Gastrocnemius medialis (tissue), 4 donors: ENCODE data around the gene ZFYVE16. TPM values are rescaled to one million over a fixed set of nuclear protein-coding genes. Genes with fewer than 3 reads are reported as not detected.

Experiments used
- ATAC-seq, 2 donors: fragments of 150-250 bp; one replicate each; pipeline ENCODE4 v1.9.1; 2016
- DNase-seq, 2 donors: peaks; one replicate each; pipeline ENCODE4 v3.0.0-alpha.2; 2019
- H3K27ac ChIP-seq, 4 donors: fragments of 200-600 bp; sonication (generic); 1 replicate in 1 of 4; 2 replicates in 3 of 4; pipeline ENCODE4 v1.5.1; 2016 to 2018; ENCODE audit warnings: mild to moderate bottlenecking in 2 of 4, moderate library complexity in 1 of 4
- H3K27me3 ChIP-seq, 3 donors: fragments of 200-600 bp; sonication (generic) in 2 of 3; 1 replicate in 1 of 3; 2 replicates in 2 of 3; pipeline versions ENCODE4 v1.5.1 to v1.6.0; 2016 to 2019; ENCODE audit warnings: mild to moderate bottlenecking in 1 of 3, moderate library complexity in 1 of 3
- H3K36me3 ChIP-seq, 2 donors: fragments of 200-600 bp; sonication (generic) in 1 of 2; one replicate each; pipeline ENCODE4 v1.5.1; 2017 to 2018
- H3K4me1 ChIP-seq, 2 donors: fragments of 200-600 bp; sonication (generic) in 1 of 2; one replicate each; pipeline ENCODE4 v1.5.1; 2016 to 2017; ENCODE audit warnings: mild to moderate bottlenecking in 2 of 2
- H3K4me3 ChIP-seq, 4 donors: fragments of 200-600 bp; sonication (generic) in 3 of 4; 1 replicate in 1 of 4; 2 replicates in 3 of 4; pipeline ENCODE4 v1.5.1; 2016 to 2019; ENCODE audit warnings: mild to moderate bottlenecking in 2 of 4
- H3K9me3 ChIP-seq, 3 donors: fragments of 200-600 bp; sonication (generic) in 2 of 3; 1 replicate in 1 of 3; 2 replicates in 2 of 3; pipeline ENCODE4 v1.5.1; 2016 to 2019
- POLR2A ChIP-seq, 2 donors: fragments of 450-650 bp; IDR thresholded peaks; one replicate each; pipeline ENCODE4 v1.6.1; 2017; ENCODE audit warnings: antibody characterized with exemption in 2 of 2, mild to moderate bottlenecking in 2 of 2, moderate library complexity in 2 of 2
- in situ Hi-C, 4 donors: fragments of 200-750 bp; cut with MboI; loops; one replicate each; pipeline versions ENCODE4 v1.15.0 to v1.8.0; 2017; ENCODE audit warnings: low sequenced_read_pairs in 4 of 4
- intact Hi-C: fragments of 100-400 bp; cut with DNase I; formaldehyde crosslinking; loops from one replicate; pipeline ENCODE4 v1.15.1; 2023; ENCODE audit warnings: low total_unique reads
- total RNA-seq, 4 donors: library from RNA; depleted of rRNA; stranded (reverse); fragments of >200 nt; gene quantifications; one replicate each; pipeline versions ENCODE4 v1.1.0 to v1.2.3, GENCODE V29; 2016
- TF ChIP-seq, protein P1 (sequence below), 5 experiments: fragments of 450-650 bp in 3 of 5; fragments of 200-600 bp in 2 of 5; sonication (generic) in 2 of 5; IDR thresholded peaks in 4 of 5; conservative IDR thresholded peaks in 1 of 5; 1 replicate in 4 of 5; 2 replicates in 1 of 5; pipeline ENCODE4 v1.5.1; 2016 to 2019; ENCODE audit warnings: antibody characterized with exemption in 5 of 5, mild to moderate bottlenecking in 3 of 5, moderate library complexity in 3 of 5

ZFYVE16 gene
- total RNA-seq, 4 donors from 2014 or later: 9.7 to 19.1 (median 12.4) TPM

DNA sequence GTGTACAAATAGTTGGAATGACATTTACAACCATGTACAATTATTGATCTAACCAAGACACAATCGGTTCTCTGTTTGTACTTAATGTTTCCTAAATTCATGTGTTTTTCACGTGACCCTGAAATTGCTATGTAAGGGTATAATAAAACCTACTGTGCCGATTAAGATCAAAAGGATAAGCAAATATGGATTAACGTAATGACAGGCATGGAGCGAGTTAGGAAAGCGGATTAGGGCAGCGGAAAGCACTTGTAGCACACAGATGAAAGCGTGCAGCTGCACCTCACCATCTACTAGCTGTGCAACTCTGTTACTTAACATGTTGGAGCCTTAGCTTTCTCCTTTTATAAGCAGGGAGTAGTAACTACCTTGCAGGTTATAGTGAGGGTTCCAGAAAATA lies 38.3 kb upstream of the ZFYVE16 start:
- Histone ChIP-seq H3K4me3 (no peak overlapping the region), H3K9me3 (no peaks in the 10 kb centered on the region), H3K36me3 (no peaks in the 10 kb centered on the region), H3K4me1 (no peaks in the 10 kb centered on the region), H3K27ac (no peak overlapping the region), H3K27me3 (no peaks in the 10 kb centered on the region)
- in situ Hi-C loops (no loop called here), intact Hi-C loops (no loop called here)
- ATAC-seq: no peak
- no peak for TF ChIP-seq POLR2A (IDR thresholded peaks at IDR 0.05)
- TF ChIP-seq, protein P1, sequence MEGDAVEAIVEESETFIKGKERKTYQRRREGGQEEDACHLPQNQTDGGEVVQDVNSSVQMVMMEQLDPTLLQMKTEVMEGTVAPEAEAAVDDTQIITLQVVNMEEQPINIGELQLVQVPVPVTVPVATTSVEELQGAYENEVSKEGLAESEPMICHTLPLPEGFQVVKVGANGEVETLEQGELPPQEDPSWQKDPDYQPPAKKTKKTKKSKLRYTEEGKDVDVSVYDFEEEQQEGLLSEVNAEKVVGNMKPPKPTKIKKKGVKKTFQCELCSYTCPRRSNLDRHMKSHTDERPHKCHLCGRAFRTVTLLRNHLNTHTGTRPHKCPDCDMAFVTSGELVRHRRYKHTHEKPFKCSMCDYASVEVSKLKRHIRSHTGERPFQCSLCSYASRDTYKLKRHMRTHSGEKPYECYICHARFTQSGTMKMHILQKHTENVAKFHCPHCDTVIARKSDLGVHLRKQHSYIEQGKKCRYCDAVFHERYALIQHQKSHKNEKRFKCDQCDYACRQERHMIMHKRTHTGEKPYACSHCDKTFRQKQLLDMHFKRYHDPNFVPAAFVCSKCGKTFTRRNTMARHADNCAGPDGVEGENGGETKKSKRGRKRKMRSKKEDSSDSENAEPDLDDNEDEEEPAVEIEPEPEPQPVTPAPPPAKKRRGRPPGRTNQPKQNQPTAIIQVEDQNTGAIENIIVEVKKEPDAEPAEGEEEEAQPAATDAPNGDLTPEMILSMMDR (IDR thresholded peaks at IDR 0.05 in 4 of 5, conservative IDR thresholded peaks at IDR 0.05 in 1 of 5): no peak
- DNase-seq: no peak

DNA sequence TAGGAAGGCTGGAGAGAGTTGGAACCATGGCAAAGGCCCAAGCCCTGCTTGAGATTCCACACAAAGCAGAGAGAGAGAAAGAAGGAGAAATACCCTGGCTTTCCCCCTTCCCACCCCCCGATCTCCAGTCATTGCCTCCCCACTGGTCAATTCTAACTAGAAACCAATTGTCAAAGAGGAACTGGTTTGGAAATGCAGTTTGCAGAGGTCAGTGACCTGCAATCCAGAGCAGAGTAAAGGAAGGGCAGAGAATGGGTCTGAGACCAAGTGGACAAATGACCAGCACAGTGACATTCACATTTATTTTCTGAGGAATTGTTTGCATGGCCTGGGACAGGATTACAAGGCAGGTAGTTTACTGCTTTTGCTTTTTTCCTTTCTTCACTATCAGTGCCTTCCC lies 37.5 kb upstream of the ZFYVE16 start:
- H3K36me3 ChIP-seq: no peaks in the 10 kb centered on the region
- H3K4me1 ChIP-seq: no peaks in the 10 kb centered on the region
- intact Hi-C loops: no loop called here
- H3K27ac ChIP-seq: no peak overlapping the region
- H3K4me3 ChIP-seq: no peak overlapping the region
- no peak for ATAC-seq
- in situ Hi-C loops: no loop called here
- DNase-seq: no peak
- H3K27me3 ChIP-seq: no peaks in the 10 kb centered on the region
- TF ChIP-seq, protein P1 (IDR thresholded peaks at IDR 0.05 in 4 of 5, conservative IDR thresholded peaks at IDR 0.05 in 1 of 5): no peak
- no peak for TF ChIP-seq POLR2A (IDR thresholded peaks at IDR 0.05)
- H3K9me3 ChIP-seq: no peaks in the 10 kb centered on the region

DNA sequence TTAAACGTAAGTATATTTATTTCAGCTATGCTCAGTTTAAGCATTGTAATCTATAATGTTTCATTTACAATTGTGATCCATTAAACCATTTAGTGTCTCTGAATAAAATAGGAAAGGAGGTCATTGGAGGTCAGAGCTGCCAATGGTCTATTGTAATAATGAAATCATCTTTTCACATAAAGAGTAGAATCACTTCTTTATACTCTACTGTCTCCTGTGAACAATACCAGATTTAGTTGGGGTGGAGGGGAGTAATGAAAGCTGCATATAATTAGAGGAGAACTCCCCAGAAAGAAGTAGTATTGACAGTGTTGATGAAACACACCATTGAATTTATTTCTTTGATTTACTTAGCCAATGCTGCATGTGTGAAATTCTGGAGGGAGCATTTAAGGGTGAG lies 35.1 kb upstream of the ZFYVE16 start:
- intact Hi-C loops (no loop called here), in situ Hi-C loops (no loop called here)
- TF ChIP-seq, protein P1 (IDR thresholded peaks at IDR 0.05 in 4 of 5, conservative IDR thresholded peaks at IDR 0.05 in 1 of 5): no peak
- no peak for TF ChIP-seq POLR2A (IDR thresholded peaks at IDR 0.05)
- Histone ChIP-seq H3K27me3 (no peaks in the 10 kb centered on the region), H3K36me3 (no peaks in the 10 kb centered on the region), H3K4me3 (no peak overlapping the region), H3K27ac (no peak overlapping the region), H3K9me3 (no peaks in the 10 kb centered on the region), H3K4me1 (no peaks in the 10 kb centered on the region)
- ATAC-seq (no peak), DNase-seq (no peak)

DNA sequence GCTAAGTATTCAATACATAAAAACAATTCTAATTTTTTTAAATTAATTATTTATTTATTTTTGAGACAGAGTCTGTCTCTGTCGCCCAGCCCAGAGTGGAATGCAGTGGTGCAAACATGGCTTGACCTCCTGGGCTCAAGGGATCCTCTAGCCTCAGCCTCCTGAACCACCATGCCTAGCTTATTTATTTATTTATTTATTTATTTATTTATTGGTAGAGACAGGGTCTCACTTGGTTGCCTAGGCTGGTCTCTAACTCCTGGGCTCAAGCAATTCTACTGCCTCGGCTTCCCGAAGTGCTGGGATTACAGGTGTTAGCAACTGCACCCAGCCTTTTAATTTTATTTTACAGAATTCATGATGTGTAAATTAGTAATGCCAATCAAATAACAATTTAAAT lies 33.7 kb upstream of the ZFYVE16 start:
- Histone ChIP-seq H3K36me3 (no peaks in the 10 kb centered on the region), H3K27me3 (no peaks in the 10 kb centered on the region), H3K4me3 (no peak overlapping the region), H3K9me3 (no peaks in the 10 kb centered on the region), H3K27ac (no peak overlapping the region), H3K4me1 (no peaks in the 10 kb centered on the region)
- in situ Hi-C loops: no loop called here
- TF ChIP-seq POLR2A (IDR thresholded peaks at IDR 0.05): no peak
- TF ChIP-seq, protein P1 (IDR thresholded peaks at IDR 0.05 in 4 of 5, conservative IDR thresholded peaks at IDR 0.05 in 1 of 5): no peak
- DNase-seq: no peak
- ATAC-seq: no peak
- intact Hi-C loops: no loop called here

DNA sequence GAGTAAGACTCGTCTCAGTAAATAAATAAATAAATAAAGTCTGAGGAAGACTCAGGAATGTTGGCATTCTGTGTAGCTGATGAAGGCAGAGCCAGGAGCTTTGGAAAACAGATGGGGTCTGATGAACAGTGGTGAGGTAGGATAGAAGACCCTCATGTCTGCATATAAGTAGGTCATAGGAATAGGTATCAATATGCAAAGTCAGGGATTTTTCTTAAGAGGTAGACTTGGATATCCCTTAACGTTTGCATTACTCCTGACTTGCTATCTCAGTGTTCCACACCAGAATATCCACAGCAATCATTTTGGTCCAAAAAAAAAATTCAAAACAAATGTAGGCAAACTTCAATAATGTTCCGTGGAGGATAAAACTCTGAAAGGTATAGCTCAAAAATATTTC lies 31.3 kb upstream of the ZFYVE16 start:
- H3K4me1 ChIP-seq: no peaks in the 10 kb centered on the region
- in situ Hi-C loops: no loop called here
- no peaks in the 10 kb centered on the region for H3K36me3 ChIP-seq
- H3K9me3 ChIP-seq: no peaks in the 10 kb centered on the region
- TF ChIP-seq, protein P1 (IDR thresholded peaks at IDR 0.05 in 4 of 5, conservative IDR thresholded peaks at IDR 0.05 in 1 of 5): no peak
- no peak for TF ChIP-seq POLR2A (IDR thresholded peaks at IDR 0.05)
- intact Hi-C loops: no loop called here
- no peaks in the 10 kb centered on the region for H3K27me3 ChIP-seq
- DNase-seq (no peak), ATAC-seq (no peak)
- H3K4me3 ChIP-seq: no peak overlapping the region
- H3K27ac ChIP-seq: no peak overlapping the region
